Psoas muscle (tissue), 8 donors: ENCODE results near the gene MDFIC2. TPM values are rescaled to one million over a fixed set of nuclear protein-coding genes. Genes with fewer than 3 reads are reported as not detected.

ENCODE experiments used
- ATAC-seq, 4 donors: fragments of 200-7000 bp; cut with Tn5 transposase; one replicate each; pipeline ENCODE4 v1.9.1; 2020; ENCODE audit warnings: moderate library complexity in 3 of 4, mild to moderate bottlenecking in 2 of 4
- DNase-seq, 2 donors: peaks; one replicate each; pipeline ENCODE4 v3.0.0-alpha.2; 2020
- H3K27ac ChIP-seq: fragments of 200-600 bp; one replicate; pipeline ENCODE4 v1.8.0; 2022
- H3K27me3 ChIP-seq, 3 donors: fragments of 200-600 bp in 1 of 3; one replicate each; pipeline versions ENCODE4 v1.6.1 to v1.8.0; 2013 to 2022; ENCODE audit warnings: low read length in 2 of 3, mild to moderate bottlenecking in 2 of 3, moderate library complexity in 1 of 3; ENCODE audit not compliant: insufficient read depth in 3 of 3
- H3K36me3 ChIP-seq, 2 donors: fragments of 200-600 bp in 1 of 2; one replicate each; pipeline versions ENCODE4 v1.6.1 to v1.8.0; 2013 to 2022; ENCODE audit warnings: low read depth in 1 of 2, mild to moderate bottlenecking in 1 of 2, moderate library complexity in 1 of 2; ENCODE audit not compliant: insufficient read depth in 1 of 2
- H3K4me1 ChIP-seq: fragments of 200-600 bp; one replicate; pipeline ENCODE4 v1.8.0; 2022
- H3K4me3 ChIP-seq: fragments of 200-600 bp; one replicate; pipeline ENCODE4 v1.8.0; 2022; ENCODE audit warnings: mild to moderate bottlenecking
- H3K9me3 ChIP-seq: fragments of 200-600 bp; one replicate; pipeline ENCODE4 v1.8.0; 2022
- CTCF ChIP-seq: fragments of 200-600 bp; IDR thresholded peaks from one replicate; pipeline ENCODE4 v1.8.0; 2022; ENCODE audit warnings: antibody characterized with exemption
- WGBS, 3 donors: extraction: QIAGEN DNeasy Blood & Tissue Kit; methylation state at CpG; one replicate each; pipeline versions ENCODE4 v1.1.6 to v1.1.7; 2013; 5-methylcytosine and 5-hydroxymethylcytosine counted together
- intact Hi-C, 2 donors: fragments of 100-400 bp; cut with DNase I; formaldehyde crosslinking; loops; one replicate each; pipeline versions ENCODE4 v1.11.0 to v1.14.2; 2022
- polyA plus RNA-seq, 3 donors: library from polyadenylated mRNA; stranded (reverse); fragments of 200-250 nt; gene quantifications; one replicate each; pipeline ENCODE4 v1.2.3, GENCODE V29; 2013
- total RNA-seq, 4 donors: library from RNA; stranded (reverse); fragmentation: NEBNext Ultra II Directional in 2 of 4; extraction: Animal tissue kit (Norgen Biotek cat#: 25700) in 2 of 4; gene quantifications; one replicate each; pipeline versions ENCODE4 v1.2.1 to v1.2.4, GENCODE V29; 2021 to 2023
- donor health status: healthy with polysubstance abuse.
- donor health status: DM: no; HTN: no; CAD: no; lungs with moderate emphysema.
- donor health status: Bipolar disorder and iron deficiency.
- donor health status: healthy.
- donor health status: DM: yes; HTN: yes; CAD: no.
- donor health status: DM: no; HTN: no; CAD: no.
- donor health status: DM: no; HTN: no; CAD: no.
- donor health status: DM: yes; HTN: yes; CAD: no.

The MDFIC2 gene
- total and polyA plus RNA-seq, 7 donors = not detected

- WGBS, 3 donors = 63 to 70% (median 64%) methylated on average over 3 of the region's 3 CpGs
- ATAC-seq = no peak
Measured at GRCh38 chr3:70250492-70250891, 61.9 kb downstream of the MDFIC2 start.

GRCh38 chr3:70249509-70250160, 62.8 kb downstream of the MDFIC2 start:
- no peak overlapping the region for H3K27ac ChIP-seq

More at GRCh38 chr3:70250492-70250891, 61.9 kb downstream of the MDFIC2 start:
- no peak for TF ChIP-seq CTCF
- Histone ChIP-seq H3K27ac (no peak overlapping the region), H3K9me3 (no peaks in the 10 kb centered on the region), H3K4me1 (no peaks in the 10 kb centered on the region), H3K27me3 (no peaks in the 10 kb centered on the region), H3K4me3 (no peak overlapping the region), H3K36me3 (no peaks in the 10 kb centered on the region)
- DNase-seq = no peak
- intact Hi-C loops = no loop called here

GRCh38 chr3:70248856-70249255, 63.6 kb downstream of the MDFIC2 start:
- no peak overlapping the region for H3K27ac ChIP-seq
- intact Hi-C loops = no loop called here

More at GRCh38 chr3:70249509-70250160, 62.8 kb downstream of the MDFIC2 start:
- no peaks in the 10 kb centered on the region for H3K36me3 ChIP-seq
- no peak for ATAC-seq
- H3K4me1 ChIP-seq = no peaks in the 10 kb centered on the region
- H3K4me3 ChIP-seq = no peak overlapping the region
- intact Hi-C loops = no loop called here
- WGBS, 3 donors = 65 to 73% (median 71%) methylated on average over 7 of the region's 7 CpGs
- TF ChIP-seq CTCF = no peak
- no peak for DNase-seq
- H3K27me3 ChIP-seq = no peaks in the 10 kb centered on the region
- no peaks in the 10 kb centered on the region for H3K9me3 ChIP-seq

GRCh38 chr3:70247955-70248354, 64.5 kb downstream of the MDFIC2 start:
- no peak for DNase-seq
- 82 to 88% (median 84%) methylated on average over 2 of the region's 2 CpGs for WGBS, 3 donors
- no peaks in the 10 kb centered on the region for H3K27me3 ChIP-seq
- H3K4me1 ChIP-seq = no peaks in the 10 kb centered on the region
- intact Hi-C loops = no loop called here
- H3K36me3 ChIP-seq = no peaks in the 10 kb centered on the region
- no peaks in the 10 kb centered on the region for H3K9me3 ChIP-seq
- TF ChIP-seq CTCF = no peak
- no peak for ATAC-seq
- no peak overlapping the region for H3K27ac ChIP-seq
- no peak overlapping the region for H3K4me3 ChIP-seq

More at GRCh38 chr3:70248856-70249255, 63.6 kb downstream of the MDFIC2 start:
- no peak for ATAC-seq
- DNase-seq = no peak
- TF ChIP-seq CTCF = no peak
- H3K36me3 ChIP-seq = no peaks in the 10 kb centered on the region
- no peaks in the 10 kb centered on the region for H3K4me1 ChIP-seq
- whole genome bisulfite sequencing, 3 donors = 84 to 92% (median 89%) methylated on average over 4 of the region's 4 CpGs
- H3K27me3 ChIP-seq = no peaks in the 10 kb centered on the region
- H3K9me3 ChIP-seq = no peaks in the 10 kb centered on the region
- no peak overlapping the region for H3K4me3 ChIP-seq
